ENCODE results near the gene ZNF396.

Gene ZNF396

GRCh38 chr18:35376742-35377695 is at the start of gene ZNF396:
TSS of gene ZNF396 (minus strand) at chr18:35377337. CDS start at chr18:35374292, 3,045 bp downstream.
- peak; percentile 62 for DNase-seq (ENCODE audit: low spot score)

GRCh38 chr18:35426786-35427185 is 49.6 kb upstream of the ZNF396 start:
- no peak for DNase-seq (ENCODE audit: low spot score)

- no peak for DNase-seq (ENCODE audit: low spot score)
Observed at GRCh38 chr18:35424356-35424755, 47.2 kb upstream of the ZNF396 start.

GRCh38 chr18:35422237-35422636 is 45.1 kb upstream of the ZNF396 start:
- DNase-seq (ENCODE audit: low spot score) = no peak

- DNase-seq (ENCODE audit: low spot score) = no peak
Observed at GRCh38 chr18:35418610-35419009, 41.5 kb upstream of the ZNF396 start.

- DNase-seq (ENCODE audit: low spot score) = no peak
Observed at GRCh38 chr18:35417223-35417622, 40.1 kb upstream of the ZNF396 start.

- no peak for DNase-seq (ENCODE audit: low spot score)
Observed at GRCh38 chr18:35415511-35416073, 38.5 kb upstream of the ZNF396 start.

- no peak for DNase-seq (ENCODE audit: low spot score)
Observed at GRCh38 chr18:35413163-35413511, 36.0 kb upstream of the ZNF396 start.

- no peak for DNase-seq (ENCODE audit: low spot score)
Observed at GRCh38 chr18:35411625-35412351, 34.7 kb upstream of the ZNF396 start.

GRCh38 chr18:35410561-35410960 is 33.4 kb upstream of the ZNF396 start:
- no peak for DNase-seq (ENCODE audit: low spot score)

- no peak for DNase-seq (ENCODE audit: low spot score)
Observed at GRCh38 chr18:35409911-35410310, 32.8 kb upstream of the ZNF396 start.

GRCh38 chr18:35408843-35409261 is 31.7 kb upstream of the ZNF396 start:
- no peak for DNase-seq (ENCODE audit: low spot score)

- peak; percentile 74 for DNase-seq (ENCODE audit: low spot score)
Observed at GRCh38 chr18:35407871-35408481, 30.8 kb upstream of the ZNF396 start.

- DNase-seq (ENCODE audit: low spot score) = no peak
Observed at GRCh38 chr18:35406666-35407065, 29.5 kb upstream of the ZNF396 start.

GRCh38 chr18:35397976-35398375 is 20.8 kb upstream of the ZNF396 start:
- no peak for DNase-seq (ENCODE audit: low spot score)

GRCh38 chr18:35393716-35394115 is 16.6 kb upstream of the ZNF396 start:
- no peak for DNase-seq (ENCODE audit: low spot score)

GRCh38 chr18:35392375-35392774 is 15.2 kb upstream of the ZNF396 start:
- DNase-seq (ENCODE audit: low spot score) = no peak

GRCh38 chr18:35390951-35391700 is 14.0 kb upstream of the ZNF396 start:
- DNase-seq (ENCODE audit: low spot score) = no peak

- no peak for DNase-seq (ENCODE audit: low spot score)
Observed at GRCh38 chr18:35389095-35389618, 12.0 kb upstream of the ZNF396 start.

- peak; percentile 9 for DNase-seq (ENCODE audit: low spot score)
Observed at GRCh38 chr18:35387152-35387571, 10.0 kb upstream of the ZNF396 start.

- DNase-seq (ENCODE audit: low spot score) = peak; percentile 79
Observed at GRCh38 chr18:35386600-35387100, 9.5 kb upstream of the ZNF396 start.

Measured in hematopoietic multipotent progenitor cell treated with erythropoietin and hydrocortisone succinate and interleukin-3 and kit ligand, for 15 days (in vitro differentiated cells).